Neuron (in vitro differentiated cells): ENCODE measurements around the gene BUD31.
"Not testable (repeated sequence)": the region's sequence is repeated elsewhere in the genome, so short reads cannot be mapped to it uniquely, and the experiment has no call there.

Experiments used
- H2AFZ ChIP-seq: one replicate; pipeline ENCODE4 v1.6.1; 2013; ENCODE audit warnings: low read depth, mild to moderate bottlenecking, inconsistent platforms, low read length, moderate library complexity
- H3K27me3 ChIP-seq: one replicate; pipeline ENCODE4 v1.6.1; 2013; ENCODE audit warnings: low read length; ENCODE audit not compliant: insufficient read depth
- H3K36me3 ChIP-seq: one replicate; pipeline ENCODE4 v1.6.1; 2013; ENCODE audit warnings: low read length; ENCODE audit not compliant: insufficient read depth
- H3K4me1 ChIP-seq: one replicate; pipeline ENCODE4 v1.6.1; 2013; ENCODE audit warnings: low read length; ENCODE audit not compliant: insufficient read depth
- H3K4me3 ChIP-seq: 2 replicates; pipeline ENCODE4 v1.5.1; 2013; ENCODE audit warnings: mild to moderate bottlenecking, low read length, moderate library complexity
- H3K9me3 ChIP-seq: one replicate; pipeline ENCODE4 v1.6.1; 2013; ENCODE audit warnings: low read length

BUD31 gene

DNA sequence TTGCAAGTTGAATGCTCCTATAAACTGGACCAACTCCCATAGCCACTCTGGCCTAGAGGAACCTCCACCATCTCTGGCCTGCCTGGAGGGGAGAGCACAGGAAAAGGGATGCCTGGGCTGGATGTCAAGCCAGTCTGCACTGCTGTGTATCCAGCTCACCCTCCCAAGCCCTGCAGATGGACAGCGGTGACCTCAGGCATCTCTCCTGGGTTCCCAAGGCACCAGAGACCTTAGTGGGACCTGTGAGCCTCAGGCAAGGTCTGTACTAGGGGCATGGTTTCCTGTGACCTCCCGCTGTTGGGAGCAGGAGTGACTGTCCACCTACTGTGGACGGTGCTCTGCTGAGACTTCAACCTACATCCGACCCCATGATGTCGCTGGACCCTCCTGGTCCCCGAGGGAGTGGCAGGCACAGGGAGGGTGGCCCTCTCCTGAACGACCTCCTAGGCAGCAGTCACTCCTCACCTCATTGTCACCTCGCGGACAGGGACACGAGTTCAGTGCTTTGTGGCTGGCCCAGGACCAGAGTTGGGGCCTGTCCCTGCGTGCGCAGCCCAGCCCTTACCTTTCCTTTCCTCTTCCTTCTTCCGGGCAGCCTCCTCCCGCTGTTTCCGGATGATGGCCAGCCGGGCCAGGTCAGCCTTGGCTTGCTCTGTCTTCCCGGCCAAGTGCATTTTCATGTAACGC is 11.3 kb upstream of the BUD31 start:
- Histone ChIP-seq H3K4me3 (no peak overlapping the region), H2AFZ (no peak overlapping the region), H3K27me3 (no peaks in the 10 kb centered on the region), H3K36me3 (peaks cover 78% of the 10 kb centered on the region), H3K9me3 (no peaks in the 10 kb centered on the region), H3K4me1 (no peaks in the 10 kb centered on the region)

DNA sequence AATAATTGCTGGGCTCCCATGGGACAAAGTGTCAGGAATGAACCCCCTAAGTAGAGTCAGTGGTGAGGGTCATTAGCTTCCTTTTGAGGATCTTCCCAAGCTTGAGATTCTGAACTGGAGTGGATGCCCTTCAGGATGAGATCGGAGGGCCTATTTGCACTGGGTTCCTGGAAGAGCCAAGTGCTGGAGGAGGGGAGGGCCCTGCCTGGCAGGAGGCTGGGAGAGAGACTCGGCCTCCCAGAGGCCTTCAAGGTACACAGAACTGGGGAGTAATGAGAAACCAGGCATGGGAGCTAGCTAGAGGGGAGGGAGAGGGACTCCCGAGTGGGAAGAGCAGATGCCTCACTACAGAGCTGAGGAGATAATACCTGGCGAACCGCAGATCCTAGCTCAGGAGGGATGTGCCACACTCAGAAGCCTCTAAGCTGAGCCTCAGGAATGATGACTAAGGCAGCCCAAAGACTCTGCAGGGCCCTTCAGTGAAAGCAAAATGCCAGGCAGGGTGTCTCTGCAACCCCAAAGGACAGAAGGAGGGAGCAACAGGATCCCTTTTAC is 9.8 kb upstream of the BUD31 start:
- Histone ChIP-seq H2AFZ (no peak overlapping the region), H3K36me3 (peaks cover 80% of the 10 kb centered on the region), H3K27me3 (no peaks in the 10 kb centered on the region), H3K9me3 (no peaks in the 10 kb centered on the region), H3K4me3 (no peak overlapping the region), H3K4me1 (no peaks in the 10 kb centered on the region)

DNA sequence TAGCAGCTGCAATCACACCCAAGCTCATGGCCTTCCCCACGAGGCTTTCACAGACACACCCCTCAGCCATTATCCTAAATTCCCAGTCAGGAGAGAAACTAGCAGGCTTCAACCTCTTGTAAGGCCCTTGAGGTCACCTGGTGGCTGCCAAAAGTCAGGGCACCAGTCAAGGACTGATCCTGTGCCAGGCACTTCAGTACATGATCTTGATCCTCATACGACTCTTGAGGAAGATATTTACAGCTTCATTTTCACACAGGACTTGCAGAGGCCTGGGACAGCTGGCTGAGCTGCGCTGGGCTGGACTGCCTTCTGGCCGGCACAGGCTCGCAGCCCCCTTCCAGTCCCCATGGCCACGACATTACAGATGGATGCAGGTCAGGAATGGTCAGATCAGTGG is 9.2 kb upstream of the BUD31 start:
- H3K36me3 ChIP-seq = peaks cover 82% of the 10 kb centered on the region
- no peaks in the 10 kb centered on the region for H3K9me3 ChIP-seq
- no peak overlapping the region for H3K4me3 ChIP-seq
- no peaks in the 10 kb centered on the region for H3K27me3 ChIP-seq
- H3K4me1 ChIP-seq = no peaks in the 10 kb centered on the region
- no peak overlapping the region for H2AFZ ChIP-seq

DNA sequence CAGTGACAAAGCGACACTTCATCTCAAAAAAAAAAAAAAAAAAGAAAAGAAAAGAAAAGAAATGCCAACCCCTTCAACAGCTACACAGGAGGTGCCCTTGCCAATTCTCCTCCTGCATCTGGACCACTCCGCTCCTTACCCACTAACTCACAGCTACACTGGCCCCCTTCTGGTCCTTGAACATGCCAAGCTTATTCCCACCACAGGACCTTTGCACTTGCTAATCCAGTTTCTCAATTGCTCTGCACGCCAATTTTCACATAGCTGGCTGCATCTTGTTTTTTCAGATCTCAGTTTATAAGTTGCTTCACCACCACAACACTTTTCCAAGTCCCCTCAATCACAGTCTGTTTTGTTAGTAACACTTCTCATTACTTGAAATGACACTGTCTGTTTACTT is 5.9 kb upstream of the BUD31 start:
- H3K4me3 ChIP-seq = no peak overlapping the region
- no peak overlapping the region for H2AFZ ChIP-seq
- no peaks in the 10 kb centered on the region for H3K27me3 ChIP-seq
- H3K4me1 ChIP-seq = peaks cover 16% of the 10 kb centered on the region
- no peaks in the 10 kb centered on the region for H3K9me3 ChIP-seq
- peaks cover 68% of the 10 kb centered on the region for H3K36me3 ChIP-seq

DNA sequence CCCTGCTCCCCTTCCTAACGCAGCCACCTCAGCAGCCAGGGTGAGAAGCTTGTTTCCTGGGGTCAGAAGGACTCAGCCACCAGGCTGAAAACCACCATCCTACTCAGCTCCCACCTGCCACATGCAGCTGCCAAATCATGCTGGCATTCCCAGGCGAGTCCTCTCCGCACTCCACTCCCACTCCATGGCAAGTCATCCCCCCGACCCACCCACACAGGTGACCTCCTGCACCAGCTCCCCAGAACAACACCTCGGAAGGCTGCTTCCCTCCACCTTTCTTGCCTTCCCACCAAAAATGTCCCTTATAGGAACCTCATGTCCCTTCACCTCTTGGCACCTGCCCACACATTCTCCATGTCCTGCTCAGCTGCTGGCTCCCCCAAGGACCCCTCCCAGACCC is 5.0 kb upstream of the BUD31 start:
- Histone ChIP-seq H3K9me3 (no peaks in the 10 kb centered on the region), H3K4me3 (no peak overlapping the region), H3K36me3 (peaks cover 59% of the 10 kb centered on the region), H3K4me1 (peaks cover 16% of the 10 kb centered on the region), H2AFZ (no peak overlapping the region), H3K27me3 (no peaks in the 10 kb centered on the region)

DNA sequence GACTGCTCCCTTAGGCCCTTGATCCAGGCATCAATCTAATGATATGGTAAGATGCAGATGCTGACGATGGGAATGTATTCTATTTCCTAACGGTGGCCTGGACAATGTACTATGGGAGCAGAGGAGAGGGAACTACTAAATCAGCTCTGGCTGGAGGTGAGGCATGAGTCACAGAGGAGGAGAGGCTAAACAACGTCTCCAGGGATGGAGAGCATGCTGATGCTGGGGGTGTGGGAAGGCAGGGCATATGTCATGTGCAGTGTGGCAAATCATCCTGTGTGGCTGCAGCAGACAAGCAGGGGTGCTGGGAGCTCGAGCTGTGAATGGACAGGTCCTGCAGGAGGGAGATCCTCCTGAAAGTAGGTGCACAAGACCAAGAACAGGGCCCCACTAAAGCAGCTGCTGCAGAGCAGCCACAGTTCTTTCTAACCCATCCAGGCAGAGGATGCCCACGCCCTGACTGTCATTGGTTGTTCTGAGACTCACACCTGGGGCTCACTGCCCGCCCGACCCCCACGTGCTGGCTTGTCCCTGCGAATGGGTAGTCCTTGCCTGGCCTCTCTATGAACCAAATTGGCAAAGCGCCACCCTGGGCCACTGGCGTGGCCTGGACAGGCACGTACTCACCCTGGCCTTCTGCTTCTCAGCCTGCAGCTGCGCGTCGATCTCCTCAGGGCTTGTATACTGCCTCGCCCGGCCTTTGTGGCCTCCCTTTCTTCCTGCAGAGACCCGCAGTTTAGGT is 4.4 kb upstream of the BUD31 start:
- H2AFZ ChIP-seq = no peak overlapping the region
- H3K27me3 ChIP-seq = no peaks in the 10 kb centered on the region
- H3K4me1 ChIP-seq = peaks cover 16% of the 10 kb centered on the region
- H3K36me3 ChIP-seq = peaks cover 53% of the 10 kb centered on the region
- no peak overlapping the region for H3K4me3 ChIP-seq
- H3K9me3 ChIP-seq = no peaks in the 10 kb centered on the region

DNA sequence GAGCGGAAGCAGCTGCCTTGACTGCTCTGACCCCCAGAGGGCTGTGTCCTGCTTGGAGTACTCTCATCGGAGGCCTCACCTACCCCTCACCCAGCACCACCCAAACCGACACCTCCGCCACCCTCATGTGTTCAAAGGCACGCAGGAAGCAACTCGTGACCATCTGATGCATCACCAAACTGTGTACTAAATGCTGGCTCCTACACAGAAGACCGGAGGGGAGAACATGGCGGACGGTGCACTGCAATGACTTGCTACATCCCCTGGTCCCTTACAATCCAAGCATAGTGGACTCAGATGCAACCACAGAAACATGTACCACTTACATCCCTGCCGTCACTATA is 3.8 kb upstream of the BUD31 start:
- H3K27me3 ChIP-seq = no peaks in the 10 kb centered on the region
- H3K4me3 ChIP-seq = no peak overlapping the region
- H3K4me1 ChIP-seq = peaks cover 18% of the 10 kb centered on the region
- H3K9me3 ChIP-seq = no peaks in the 10 kb centered on the region
- H3K36me3 ChIP-seq = peaks cover 47% of the 10 kb centered on the region
- H2AFZ ChIP-seq = no peak overlapping the region

DNA sequence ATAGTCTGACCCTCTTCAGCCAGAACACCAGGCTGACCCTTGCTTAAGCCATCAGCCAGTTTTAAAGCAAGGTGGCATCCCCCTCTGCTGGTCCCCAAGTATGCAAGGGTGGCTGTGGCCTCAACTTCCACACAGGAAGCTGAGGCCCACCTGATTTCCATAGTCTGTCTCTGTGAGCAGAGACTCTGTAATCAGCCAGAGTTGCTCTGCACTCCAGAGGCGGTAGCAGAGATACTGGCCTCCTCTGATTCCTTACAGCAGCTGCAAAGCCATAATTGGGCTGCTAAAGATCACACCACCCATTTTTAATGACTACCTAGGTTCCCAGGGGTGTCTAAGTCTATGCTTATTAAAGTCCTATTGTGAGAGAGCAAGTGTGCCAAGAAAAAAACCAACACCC is 2.2 kb upstream of the BUD31 start:
- Histone ChIP-seq H3K36me3 (peaks cover 49% of the 10 kb centered on the region), H3K9me3 (no peaks in the 10 kb centered on the region), H2AFZ (no peak overlapping the region), H3K4me1 (peaks cover 26% of the 10 kb centered on the region), H3K27me3 (no peaks in the 10 kb centered on the region), H3K4me3 (peak overlapping the region; percentile 80)

DNA sequence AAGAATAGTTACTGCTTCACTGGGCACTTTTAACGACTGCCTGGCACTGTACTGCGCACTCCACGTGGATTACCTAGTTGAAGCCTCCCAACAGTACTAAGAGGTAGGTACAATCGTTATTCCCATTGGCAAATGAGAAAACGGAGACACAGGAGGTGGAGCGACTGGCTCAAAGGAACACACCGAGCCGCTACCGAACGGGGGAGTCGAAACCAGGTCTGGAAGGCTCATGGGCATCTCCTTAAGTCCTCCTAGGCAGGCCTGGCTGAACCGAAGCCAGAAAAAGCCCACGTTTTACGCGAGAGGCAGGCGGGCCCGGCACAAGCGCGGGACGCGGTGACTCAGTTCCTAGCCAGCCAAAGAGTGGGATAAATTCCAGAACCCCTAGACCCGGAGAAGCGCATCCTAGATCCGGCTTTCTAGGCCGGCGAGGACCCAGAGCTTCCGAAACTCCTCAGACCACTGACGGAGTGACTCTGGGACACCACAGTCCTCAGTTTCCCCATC is 844 bp upstream of the BUD31 start:
- Histone ChIP-seq H3K36me3 (peaks cover 51% of the 10 kb centered on the region), H3K4me3 (peak overlapping the region; percentile 80), H3K4me1 (peaks cover 26% of the 10 kb centered on the region), H2AFZ (peak overlapping the region; percentile 58), H3K9me3 (no peaks in the 10 kb centered on the region), H3K27me3 (no peaks in the 10 kb centered on the region)

DNA sequence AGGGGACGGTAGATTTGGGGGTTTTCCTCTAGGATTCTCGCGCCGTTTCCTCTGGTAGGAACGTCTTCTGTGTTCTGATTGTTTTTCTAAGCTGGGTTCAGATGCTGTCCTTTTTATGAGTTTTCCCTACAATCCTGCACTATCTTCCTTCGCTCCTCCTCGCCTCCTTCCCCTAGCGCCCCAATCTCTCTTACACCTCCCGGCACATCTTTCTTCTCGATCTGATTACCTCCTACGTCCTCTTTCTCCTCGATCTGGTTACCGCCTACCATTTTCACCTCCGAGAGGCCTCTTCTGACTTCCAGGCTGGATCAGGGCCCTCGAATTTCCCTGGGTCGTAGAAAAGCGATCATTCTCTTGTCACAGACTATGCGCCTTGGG is 413 bp downstream of the BUD31 start:
- peaks cover 26% of the 10 kb centered on the region for H3K4me1 ChIP-seq
- no peak overlapping the region for H2AFZ ChIP-seq
- H3K9me3 ChIP-seq = no peaks in the 10 kb centered on the region
- peak overlapping the region; percentile 80 for H3K4me3 ChIP-seq
- peaks cover 52% of the 10 kb centered on the region for H3K36me3 ChIP-seq
- no peaks in the 10 kb centered on the region for H3K27me3 ChIP-seq

DNA sequence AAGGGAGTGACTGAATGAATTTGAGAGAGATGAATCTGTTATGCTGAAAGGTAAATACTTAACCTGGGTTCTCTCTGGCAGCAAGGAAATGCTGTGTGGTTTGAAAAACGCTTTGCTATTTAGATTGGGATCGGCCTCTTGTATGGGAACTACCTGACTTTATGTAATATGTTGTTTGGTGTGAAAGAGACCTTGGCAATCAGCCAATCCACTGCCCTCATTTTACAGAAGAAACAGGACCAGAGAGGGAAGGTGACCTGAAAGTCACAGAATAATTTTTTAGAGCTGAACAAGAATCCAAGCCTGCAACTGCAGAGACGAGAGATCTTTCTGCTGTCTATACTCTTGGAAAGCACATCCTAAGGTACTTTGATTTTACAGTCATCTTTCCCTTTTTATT is 1.0 kb downstream of the BUD31 start:
- H3K27me3 ChIP-seq = no peaks in the 10 kb centered on the region
- peaks cover 26% of the 10 kb centered on the region for H3K4me1 ChIP-seq
- peaks cover 51% of the 10 kb centered on the region for H3K36me3 ChIP-seq
- H3K4me3 ChIP-seq = peak overlapping the region; percentile 80
- no peak overlapping the region for H2AFZ ChIP-seq
- H3K9me3 ChIP-seq = peaks cover 2% of the 10 kb centered on the region

DNA sequence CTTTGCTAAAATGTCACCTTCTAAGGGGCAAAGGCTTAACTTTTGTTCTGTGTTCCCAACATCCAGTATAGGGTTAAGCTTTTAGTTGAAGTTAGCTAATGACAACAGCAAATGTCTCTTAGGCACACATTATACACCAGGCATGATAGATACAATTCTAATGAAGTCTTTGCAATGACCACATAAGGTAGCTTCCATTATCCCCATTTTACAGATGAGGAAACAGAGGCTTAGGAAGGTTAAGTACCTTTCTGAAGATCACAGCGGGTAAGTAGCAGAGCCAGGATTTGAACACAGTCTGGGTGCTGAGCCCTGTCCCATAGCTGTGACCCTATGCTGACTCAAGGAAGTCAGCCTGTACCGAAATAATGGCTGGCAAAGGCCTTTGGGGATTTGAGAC is 1.9 kb downstream of the BUD31 start:
- peak overlapping the region; percentile 80 for H3K4me3 ChIP-seq
- H3K27me3 ChIP-seq = no peaks in the 10 kb centered on the region
- H3K36me3 ChIP-seq = peaks cover 50% of the 10 kb centered on the region
- peaks cover 26% of the 10 kb centered on the region for H3K4me1 ChIP-seq
- H2AFZ ChIP-seq = no peak overlapping the region
- H3K9me3 ChIP-seq = peaks cover 5% of the 10 kb centered on the region

DNA sequence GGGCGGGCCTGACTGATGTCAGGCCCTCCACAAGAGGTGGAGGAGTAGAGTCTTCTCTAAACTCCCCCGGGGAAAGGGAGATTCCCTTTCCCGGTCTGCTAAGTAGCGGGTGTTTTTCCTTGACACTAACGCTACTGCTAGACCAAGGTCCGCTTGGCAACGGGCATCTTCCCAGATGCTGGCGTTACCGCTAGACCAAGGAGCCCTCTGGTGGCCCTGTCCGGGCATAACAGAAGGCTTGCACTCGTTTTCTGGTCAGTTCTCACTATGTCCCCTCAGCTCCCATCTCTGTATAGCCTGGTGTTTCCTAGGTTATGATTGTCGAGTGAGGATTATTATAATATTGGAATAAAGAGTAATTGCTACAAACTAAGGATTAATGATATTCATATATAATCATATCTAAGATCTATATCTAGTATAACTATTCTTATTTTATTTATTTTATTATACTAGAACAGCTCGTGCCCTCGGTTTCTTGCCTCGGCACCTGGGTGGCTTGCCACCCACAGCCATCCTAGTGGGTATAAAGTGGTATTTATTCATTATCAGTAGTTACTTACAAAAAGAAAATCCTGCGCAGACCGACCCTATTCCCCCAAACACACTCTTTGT is 6.9 kb downstream of the BUD31 start:
- H3K4me3 ChIP-seq = not testable (repeated sequence)
- peaks cover 84% of the 10 kb centered on the region for H3K36me3 ChIP-seq

More for the DNA sequence above, 6.9 kb downstream of the BUD31 start:
- H2AFZ ChIP-seq, H3K4me1 ChIP-seq, H3K9me3 ChIP-seq, H3K27me3 ChIP-seq: not testable (repeated sequence)
